ENCODE data around the gene SAP130. TPM values are rescaled to one million over a fixed set of nuclear protein-coding genes. Genes with fewer than 3 reads are reported as not detected.

Gene SAP130
- total RNA-seq, 4 donors from 2014 or later = 8.9 to 44.0 (median 11.7) TPM

- WGBS, 2 donors = 95 to 96% methylated on average over 13 of the region's 13 CpGs
- DNase-seq (ENCODE audit: low spot score in 2 of 2) = no peak
- intact Hi-C loops (cut with DNase I; ENCODE audit: low total_unique reads) = no loop called here
- TF ChIP-seq POLR2A (IDR thresholded peaks at IDR 0.05) = no peak
- TF ChIP-seq, protein P1, sequence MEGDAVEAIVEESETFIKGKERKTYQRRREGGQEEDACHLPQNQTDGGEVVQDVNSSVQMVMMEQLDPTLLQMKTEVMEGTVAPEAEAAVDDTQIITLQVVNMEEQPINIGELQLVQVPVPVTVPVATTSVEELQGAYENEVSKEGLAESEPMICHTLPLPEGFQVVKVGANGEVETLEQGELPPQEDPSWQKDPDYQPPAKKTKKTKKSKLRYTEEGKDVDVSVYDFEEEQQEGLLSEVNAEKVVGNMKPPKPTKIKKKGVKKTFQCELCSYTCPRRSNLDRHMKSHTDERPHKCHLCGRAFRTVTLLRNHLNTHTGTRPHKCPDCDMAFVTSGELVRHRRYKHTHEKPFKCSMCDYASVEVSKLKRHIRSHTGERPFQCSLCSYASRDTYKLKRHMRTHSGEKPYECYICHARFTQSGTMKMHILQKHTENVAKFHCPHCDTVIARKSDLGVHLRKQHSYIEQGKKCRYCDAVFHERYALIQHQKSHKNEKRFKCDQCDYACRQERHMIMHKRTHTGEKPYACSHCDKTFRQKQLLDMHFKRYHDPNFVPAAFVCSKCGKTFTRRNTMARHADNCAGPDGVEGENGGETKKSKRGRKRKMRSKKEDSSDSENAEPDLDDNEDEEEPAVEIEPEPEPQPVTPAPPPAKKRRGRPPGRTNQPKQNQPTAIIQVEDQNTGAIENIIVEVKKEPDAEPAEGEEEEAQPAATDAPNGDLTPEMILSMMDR (IDR thresholded peaks at IDR 0.05) = no peak
- H3K4me3 ChIP-seq (ENCODE audit: low read depth, poor library complexity, severe bottlenecking) = no peak overlapping the region
These were observed 42.1 kb downstream of the SAP130 start for GRCh38 chr2:127985735-127986134.

DNA sequence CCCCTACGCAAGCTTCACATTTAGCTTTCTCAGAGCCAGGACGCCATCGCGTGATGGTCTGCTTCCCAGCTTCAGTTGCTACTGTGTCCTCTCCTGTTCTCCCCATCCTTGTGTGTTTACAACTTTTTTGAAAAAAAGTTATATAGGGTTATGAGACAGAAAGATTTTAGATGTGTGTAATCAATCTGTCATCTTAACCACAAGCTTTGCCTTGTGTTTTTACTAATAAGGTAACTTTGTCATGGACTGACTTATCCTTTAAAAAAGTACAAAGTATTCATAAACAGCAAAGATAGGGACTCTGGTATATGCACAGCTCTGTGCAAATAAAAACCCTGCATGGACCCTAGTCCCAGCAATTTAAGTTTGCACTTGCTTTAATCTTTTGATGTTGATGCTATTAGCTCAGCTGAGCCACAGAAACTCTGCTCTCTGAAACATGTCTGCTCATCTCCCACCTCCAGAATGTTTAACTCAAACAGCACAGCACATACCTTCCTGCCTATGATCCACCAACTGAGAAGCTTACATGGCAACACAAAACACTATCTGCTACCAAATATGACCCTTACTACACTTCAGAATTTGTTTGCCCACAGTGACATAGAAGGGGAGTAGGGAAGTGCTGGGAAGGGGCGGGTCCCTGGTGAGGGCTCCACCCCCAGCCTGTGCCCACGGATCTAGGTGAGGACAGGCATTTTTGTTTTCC lies 42.7 kb downstream of the SAP130 start:
- intact Hi-C loops (cut with DNase I; ENCODE audit: low total_unique reads) = no loop called here
- WGBS, 2 donors = 84 to 98% methylated on average over 6 of the region's 6 CpGs
- TF ChIP-seq, protein P1 (IDR thresholded peaks at IDR 0.05) = no peak
- no peak for TF ChIP-seq POLR2A (IDR thresholded peaks at IDR 0.05)
- no peak for DNase-seq (ENCODE audit: low spot score in 2 of 2)
- H3K4me3 ChIP-seq (ENCODE audit: low read depth, poor library complexity, severe bottlenecking) = no peak overlapping the region

DNA sequence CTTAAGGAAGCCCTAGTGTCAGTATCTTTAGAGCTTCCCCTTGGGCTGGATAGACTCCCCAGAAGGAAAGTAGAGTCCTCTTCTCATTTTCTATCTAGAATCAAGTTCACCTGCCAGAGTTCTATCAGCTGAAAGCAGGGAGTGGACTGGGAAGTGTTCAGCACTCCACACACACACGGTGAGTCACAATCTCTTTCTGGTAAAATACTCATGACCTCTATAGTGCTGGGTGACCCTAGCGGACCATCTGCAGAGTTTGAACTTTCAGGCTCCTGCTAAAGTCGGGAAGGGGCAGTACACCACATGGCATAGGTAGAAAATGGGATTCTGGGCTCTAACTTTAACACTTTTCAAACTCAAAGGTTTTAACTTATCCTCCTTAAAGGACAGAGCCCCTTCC lies 43.3 kb downstream of the SAP130 start:
- no peak for DNase-seq (ENCODE audit: low spot score in 2 of 2)
- 92 to 95% methylated on average over 3 of the region's 3 CpGs for WGBS, 2 donors
- TF ChIP-seq, protein P1 (IDR thresholded peaks at IDR 0.05) = no peak
- no peak for TF ChIP-seq POLR2A (IDR thresholded peaks at IDR 0.05)
- no peak overlapping the region for H3K4me3 ChIP-seq (ENCODE audit: low read depth, poor library complexity, severe bottlenecking)
- intact Hi-C loops (cut with DNase I; ENCODE audit: low total_unique reads) = no loop called here

DNA sequence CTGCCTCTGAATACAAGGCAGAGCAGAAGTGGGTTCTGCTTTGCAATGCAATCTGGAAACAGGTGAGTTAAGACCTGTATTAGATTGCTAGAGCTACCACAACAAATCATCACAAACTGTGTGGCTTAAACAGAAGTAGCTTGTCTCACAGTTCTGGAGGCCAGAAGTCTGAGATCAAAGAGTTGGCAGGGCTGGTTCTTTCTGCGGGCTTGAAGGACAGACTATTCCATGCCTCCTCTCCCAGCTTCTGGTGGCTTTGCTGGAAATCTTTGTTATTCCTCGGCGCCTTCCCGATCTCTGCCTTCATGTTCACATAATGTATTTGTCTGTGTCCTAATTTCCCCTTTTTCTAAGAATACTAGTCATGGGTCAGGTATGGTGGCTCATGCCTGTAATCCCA lies 58.4 kb downstream of the SAP130 start:
- no peak overlapping the region for H3K4me3 ChIP-seq (ENCODE audit: low read depth, poor library complexity, severe bottlenecking)
- DNase-seq (ENCODE audit: low spot score in 2 of 2) = no peak
- TF ChIP-seq POLR2A (IDR thresholded peaks at IDR 0.05) = no peak
- TF ChIP-seq, protein P1 (IDR thresholded peaks at IDR 0.05) = no peak
- WGBS, 2 donors = 90 to 95% methylated on average over 4 of the region's 4 CpGs
- intact Hi-C loops (cut with DNase I; ENCODE audit: low total_unique reads) = no loop called here

- no peak for DNase-seq (ENCODE audit: low spot score in 2 of 2)
- no peak overlapping the region for H3K4me3 ChIP-seq (ENCODE audit: low read depth, poor library complexity, severe bottlenecking)
- WGBS, 2 donors = 63 to 75% methylated on average over 11 of the region's 11 CpGs
- no peak for TF ChIP-seq POLR2A (IDR thresholded peaks at IDR 0.05)
- TF ChIP-seq, protein P1 (IDR thresholded peaks at IDR 0.05) = no peak
- intact Hi-C loops (cut with DNase I; ENCODE audit: low total_unique reads) = no loop called here
These were observed 59.1 kb downstream of the SAP130 start for GRCh38 chr2:127968610-127969339.

All from lower leg skin (tissue), 4 donors.